Muscle layer of duodenum (tissue), 2 donors: ENCODE results near the gene DPP8.
A peak's percentile ranks its signal among the peaks of the same experiment; 100 is the strongest.

Experiments used
- H3K27ac ChIP-seq: one replicate; pipeline ENCODE4 v1.7.0; 2013; ENCODE audit warnings: mild to moderate bottlenecking, low read length
- H3K27me3 ChIP-seq: one replicate; pipeline ENCODE4 v1.7.0; 2013; ENCODE audit warnings: low read depth, mild to moderate bottlenecking, control low read depth, low read length
- H3K36me3 ChIP-seq, 2 donors: one replicate each; pipeline ENCODE4 v1.7.0; 2013; ENCODE audit warnings: low read length in 2 of 2, control low read depth in 1 of 2, mild to moderate bottlenecking in 1 of 2; ENCODE audit not compliant: insufficient read depth in 2 of 2, control insufficient read depth in 1 of 2
- H3K4me1 ChIP-seq, 2 donors: one replicate each; pipeline ENCODE4 v1.7.0; 2013; ENCODE audit warnings: low read length in 2 of 2, mild to moderate bottlenecking in 2 of 2, control low read depth in 1 of 2, moderate library complexity in 1 of 2; ENCODE audit not compliant: insufficient read depth in 2 of 2, control insufficient read depth in 1 of 2
- H3K4me3 ChIP-seq, 2 donors: one replicate each; pipeline ENCODE4 v1.7.0; 2013; ENCODE audit warnings: low read length in 2 of 2, low read depth in 1 of 2, mild to moderate bottlenecking in 1 of 2
- H3K9me3 ChIP-seq, 2 donors: one replicate each; pipeline ENCODE4 v1.7.0; 2013; ENCODE audit warnings: low read length in 2 of 2, control low read depth in 1 of 2, mild to moderate bottlenecking in 1 of 2; ENCODE audit not compliant: control insufficient read depth in 1 of 2
- donor health status: healthy.

DPP8 gene

GRCh38 chr15:65423976-65424679 is 93.4 kb downstream of the DPP8 start:
- Histone ChIP-seq H3K9me3 (no peaks in the 10 kb centered on the region), H3K27me3 (peaks cover 20% of the 10 kb centered on the region), H3K4me3 (no peak overlapping the region), H3K36me3 (no peaks in the 10 kb centered on the region), H3K27ac (no peak overlapping the region), H3K4me1 (peaks cover 3 to 21% of the 10 kb centered on the region in 2 donors)

GRCh38 chr15:65423150-65423975 is 94.1 kb downstream of the DPP8 start:
- Histone ChIP-seq H3K27me3 (peaks cover 20% of the 10 kb centered on the region), H3K9me3 (no peaks in the 10 kb centered on the region), H3K4me1 (peaks cover 3 to 21% of the 10 kb centered on the region in 2 donors), H3K27ac (no peak overlapping the region), H3K4me3 (peak overlapping the region in 1 of 2 donors; percentile 40), H3K36me3 (no peaks in the 10 kb centered on the region)

GRCh38 chr15:65421360-65422215 is 95.9 kb downstream of the DPP8 start:
- Histone ChIP-seq H3K36me3 (no peaks in the 10 kb centered on the region), H3K27me3 (peaks cover 20% of the 10 kb centered on the region), H3K4me3 (peak overlapping the region; percentile 67 to 76), H3K4me1 (peaks cover 3 to 21% of the 10 kb centered on the region in 2 donors), H3K9me3 (no peaks in the 10 kb centered on the region), H3K27ac (no peak overlapping the region)

GRCh38 chr15:65420975-65421359 is 96.5 kb downstream of the DPP8 start:
- H3K4me1 ChIP-seq = peaks cover 3 to 21% of the 10 kb centered on the region in 2 donors
- H3K27me3 ChIP-seq = peaks cover 20% of the 10 kb centered on the region
- no peak overlapping the region for H3K27ac ChIP-seq
- H3K36me3 ChIP-seq = no peaks in the 10 kb centered on the region
- no peaks in the 10 kb centered on the region for H3K9me3 ChIP-seq
- peak overlapping the region; percentile 11 to 76 for H3K4me3 ChIP-seq

GRCh38 chr15:65418596-65418995 is 98.9 kb downstream of the DPP8 start:
- Histone ChIP-seq H3K4me3 (no peak overlapping the region), H3K9me3 (no peaks in the 10 kb centered on the region), H3K27ac (no peak overlapping the region)

GRCh38 chr15:65416845-65417416 is 100.6 kb downstream of the DPP8 start:
- Histone ChIP-seq H3K9me3 (no peaks in the 10 kb centered on the region), H3K27me3 (peaks cover 19% of the 10 kb centered on the region), H3K4me1 (peaks cover 3 to 15% of the 10 kb centered on the region in 2 donors), H3K27ac (no peak overlapping the region), H3K4me3 (no peak overlapping the region), H3K36me3 (no peaks in the 10 kb centered on the region)

More at GRCh38 chr15:65418596-65418995, 98.9 kb downstream of the DPP8 start:
- H3K27me3 ChIP-seq = peaks cover 20% of the 10 kb centered on the region
- no peaks in the 10 kb centered on the region for H3K36me3 ChIP-seq
- H3K4me1 ChIP-seq = peaks cover 3 to 21% of the 10 kb centered on the region in 2 donors

GRCh38 chr15:65414841-65415621 is 102.5 kb downstream of the DPP8 start:
- Histone ChIP-seq H3K27me3 (no peaks in the 10 kb centered on the region), H3K27ac (no peak overlapping the region), H3K4me3 (no peak overlapping the region), H3K9me3 (no peaks in the 10 kb centered on the region), H3K4me1 (no peaks in the 10 kb centered on the region), H3K36me3 (no peaks in the 10 kb centered on the region)

GRCh38 chr15:65413760-65414144 is 103.7 kb downstream of the DPP8 start:
- Histone ChIP-seq H3K4me3 (no peak overlapping the region), H3K4me1 (no peaks in the 10 kb centered on the region), H3K36me3 (no peaks in the 10 kb centered on the region), H3K27ac (no peak overlapping the region), H3K27me3 (no peaks in the 10 kb centered on the region), H3K9me3 (no peaks in the 10 kb centered on the region)

- Histone ChIP-seq H3K36me3 (no peaks in the 10 kb centered on the region), H3K27me3 (no peaks in the 10 kb centered on the region)
Measured at GRCh38 chr15:65413051-65413759, 104.3 kb downstream of the DPP8 start.

GRCh38 chr15:65412556-65412955 is 104.9 kb downstream of the DPP8 start:
- Histone ChIP-seq H3K27me3 (no peaks in the 10 kb centered on the region), H3K36me3 (no peaks in the 10 kb centered on the region), H3K4me3 (no peak overlapping the region), H3K27ac (no peak overlapping the region), H3K4me1 (no peaks in the 10 kb centered on the region), H3K9me3 (no peaks in the 10 kb centered on the region)

More at GRCh38 chr15:65413051-65413759, 104.3 kb downstream of the DPP8 start:
- Histone ChIP-seq H3K27ac (no peak overlapping the region), H3K9me3 (no peaks in the 10 kb centered on the region), H3K4me3 (no peak overlapping the region), H3K4me1 (no peaks in the 10 kb centered on the region)
